GM19025 (cell line): ENCODE measurements around the gene INO80B.
"Not testable (repeated sequence)": the region's sequence is repeated elsewhere in the genome, so short reads cannot be mapped to it uniquely, and the experiment has no call there.

ENCODE experiments used
- ATAC-seq: cut with Tn5 transposase; IDR thresholded peaks from one replicate; pipeline ENCODE4 v1.9.1; 2021; ENCODE audit warnings: mild to moderate bottlenecking, low read depth, moderate library complexity; ENCODE audit not compliant: unreplicated experiment

INO80B gene

GRCh38 chr2:74444498-74445318 is 10.2 kb upstream of the INO80B start:
- no peak for ATAC-seq

- no peak for ATAC-seq
These were observed 7.5 kb upstream of the INO80B start for GRCh38 chr2:74447230-74447999.

GRCh38 chr2:74448771-74449170 is 6.1 kb upstream of the INO80B start:
- no peak for ATAC-seq

GRCh38 chr2:74450570-74451190 is 4.2 kb upstream of the INO80B start:
- no peak for ATAC-seq

- no peak for ATAC-seq
These were observed 2.3 kb downstream of the INO80B start for GRCh38 chr2:74457129-74457548.

- peak; percentile 21 for ATAC-seq
These were observed 2.8 kb downstream of the INO80B start for GRCh38 chr2:74457549-74458131.

GRCh38 chr2:74458132-74458937 is 3.4 kb downstream of the INO80B start, which contains the start of gene WBP1:
TSS of gene WBP1 (plus strand) at chr2:74458438. CDS start at chr2:74458603, 165 bp downstream.
- peak; percentile 83 for ATAC-seq

- no peak for ATAC-seq
These were observed 4.1 kb downstream of the INO80B start for GRCh38 chr2:74458938-74459363.

- ATAC-seq = not testable (repeated sequence)
These were observed 4.7 kb downstream of the INO80B start for GRCh38 chr2:74459503-74460118.

- ATAC-seq = not testable (repeated sequence)
These were observed 5.3 kb downstream of the INO80B start for GRCh38 chr2:74460187-74460586.

- no peak for ATAC-seq
These were observed 6.5 kb downstream of the INO80B start for GRCh38 chr2:74461187-74462053.

GRCh38 chr2:74462054-74462785 is 7.3 kb downstream of the INO80B start:
- ATAC-seq = no peak

- no peak for ATAC-seq
These were observed 7.9 kb downstream of the INO80B start for GRCh38 chr2:74462786-74463105.

- no peak for ATAC-seq
These were observed 9.5 kb downstream of the INO80B start for GRCh38 chr2:74464406-74464805.

GRCh38 chr2:74470742-74471141 is 15.9 kb downstream of the INO80B start:
- ATAC-seq = not testable (repeated sequence)

- ATAC-seq = no peak
These were observed 16.6 kb downstream of the INO80B start for GRCh38 chr2:74471332-74472065.
